K562 (cell line): ENCODE measurements around the gene C6orf62. TPM values are rescaled to one million over a fixed set of nuclear protein-coding genes. Genes with fewer than 3 reads are reported as not detected.

Experiments used
- DDX20 ChIP-seq: fragments of 450-650 bp; IDR thresholded peaks from 2 replicates; pipeline ENCODE4 v1.6.1; 2016; ENCODE audit warnings: missing genetic modification characterization, low read depth, mild to moderate bottlenecking, missing compliant biosample characterization, moderate library complexity
- DMBX1 ChIP-seq: fragments of 250-450 bp; sonication (Bioruptor Pico); IDR thresholded peaks from 2 replicates; pipeline ENCODE4 v1.8.0; 2022; ENCODE audit warnings: inconsistent platforms, mild to moderate bottlenecking, moderate library complexity, borderline replicate concordance
- ERF ChIP-seq: fragments of 450-650 bp; formaldehyde crosslinking; IDR thresholded peaks from 2 replicates; pipeline ENCODE4 v1.4.0; 2020; ENCODE audit warnings: mild to moderate bottlenecking, mixed read lengths
- ETS2 ChIP-seq: IDR thresholded peaks from 2 replicates; pipeline ENCODE4 v1.6.1; 2016; ENCODE audit warnings: borderline replicate concordance, missing genetic modification characterization, mild to moderate bottlenecking, moderate library complexity, missing compliant biosample characterization; ENCODE audit not compliant: poor library complexity, severe bottlenecking
- ETV1 ChIP-seq: fragments of 450-650 bp; conservative IDR thresholded peaks from 2 replicates; pipeline ENCODE4 v1.6.1; 2016; ENCODE audit warnings: missing genetic modification characterization, control low read depth, low read depth, missing compliant biosample characterization
- GATAD2A ChIP-seq: fragments of 450-650 bp; IDR thresholded peaks from 2 replicates; pipeline ENCODE4 v1.6.1; 2017
- GMEB1 ChIP-seq: fragments of 250-450 bp; sonication (Bioruptor Pico); IDR thresholded peaks from 2 replicates; pipeline ENCODE4 v1.4.0; 2020; ENCODE audit warnings: mild to moderate bottlenecking
- HMG20A ChIP-seq: fragments of 450-650 bp; formaldehyde crosslinking; conservative IDR thresholded peaks from 2 replicates; pipeline ENCODE4 v1.4.0; 2020; ENCODE audit warnings: mild to moderate bottlenecking, mixed read lengths
- LCOR ChIP-seq: sonication (generic); formaldehyde crosslinking; IDR thresholded peaks from 2 replicates; pipeline ENCODE4 v1.8.0; 2022; ENCODE audit warnings: mild to moderate bottlenecking, missing genetic modification reagents
- MEF2A ChIP-seq: IDR thresholded peaks from 2 replicates; pipeline ENCODE4 v1.6.1; 2011; ENCODE audit warnings: low read depth, mild to moderate bottlenecking, low read length, moderate library complexity; ENCODE audit not compliant: control insufficient read depth
- NFIX ChIP-seq: fragments of 250-450 bp; sonication (Bioruptor Pico); IDR thresholded peaks from 2 replicates; pipeline ENCODE4 v1.4.0; 2020; ENCODE audit warnings: low read depth, mild to moderate bottlenecking, moderate library complexity
- NFXL1 ChIP-seq: fragments of 450-650 bp; formaldehyde crosslinking; IDR thresholded peaks from 2 replicates; pipeline ENCODE4 v1.4.0; 2021; ENCODE audit warnings: mild to moderate bottlenecking
- RNF2 ChIP-seq: sonication (generic); IDR thresholded peaks from 2 replicates; pipeline ENCODE4 v1.6.1; 2016
- SUPT5H ChIP-seq: fragments of 450-650 bp; IDR thresholded peaks from 2 replicates; pipeline ENCODE4 v1.6.1; 2016
- TBL1XR1 ChIP-seq, 2 experiments: IDR thresholded peaks; 2 replicates each; pipeline ENCODE4 v1.6.1; 2012; ENCODE audit warnings: improper control_type of control experiment in 2 of 2, low read length in 2 of 2, mild to moderate bottlenecking in 1 of 2
- TEAD4 ChIP-seq, 2 experiments: sonication (generic) in 1 of 2; formaldehyde crosslinking in 1 of 2; IDR thresholded peaks; 2 replicates each; pipeline versions ENCODE4 v1.6.1 to v1.8.0; 2012 to 2022; ENCODE audit warnings: borderline replicate concordance in 1 of 2, inconsistent platforms in 1 of 2, low read length in 1 of 2, mild to moderate bottlenecking in 1 of 2, missing genetic modification reagents in 1 of 2
- VEZF1 ChIP-seq: fragments of 200-800 bp; sonication (Bioruptor generic); IDR thresholded peaks from 2 replicates; pipeline ENCODE4 v1.6.1; 2017; ENCODE audit warnings: missing genetic modification characterization, missing compliant biosample characterization
- XRCC4 ChIP-seq: IDR thresholded peaks from one replicate; pipeline ENCODE4 v1.6.1; 2011; ENCODE audit not compliant: insufficient read depth, insufficient read length; ENCODE audit errors: extremely low read depth
- ZBTB8A ChIP-seq: fragments of 450-650 bp; IDR thresholded peaks from 2 replicates; pipeline ENCODE4 v1.6.1; 2018; ENCODE audit warnings: mild to moderate bottlenecking, moderate library complexity; ENCODE audit not compliant: partially characterized antibody
- ZNF165 ChIP-seq: fragments of 250-450 bp; sonication (Bioruptor Pico); IDR thresholded peaks from 2 replicates; pipeline ENCODE4 v1.4.0; 2020; ENCODE audit warnings: borderline replicate concordance
- ZNF224 ChIP-seq: sonication (generic); formaldehyde crosslinking; IDR thresholded peaks from 2 replicates; pipeline ENCODE4 v1.8.0; 2022; ENCODE audit warnings: mild to moderate bottlenecking, missing genetic modification reagents
- ZNF280B ChIP-seq: fragments of 250-450 bp; sonication (Bioruptor Pico); IDR thresholded peaks from 2 replicates; pipeline ENCODE4 v1.5.1; 2021; ENCODE audit warnings: mild to moderate bottlenecking
- ZNF384 ChIP-seq: IDR thresholded peaks from 2 replicates; pipeline ENCODE4 v1.6.1; 2012; ENCODE audit warnings: low read depth, low read length, improper control_type of control experiment
- polyA plus RNA-seq, 8 experiments: library from polyadenylated mRNA; depleted of rRNA in 4 of 8; stranded (reverse) in 5 of 8; unstranded in 3 of 8; fragments of >200 nt; fragmentation: Nextera tagmentation in 2 of 8; fragmentation: Illumina TruSeq in 1 of 8; extraction: Ambion mirVana in 2 of 8; extraction: Trizol in 1 of 8; gene quantifications; 2 replicates each; pipeline versions ENCODE4 v1.2.1 to v1.2.3, GENCODE V29; 2011 to 2014; ENCODE audit warnings: inconsistent platforms in 1 of 8, missing spikeins in 1 of 8
- total RNA-seq, 7 experiments: library from RNA; depleted of rRNA in 6 of 7; stranded (reverse); fragments of >200 nt in 6 of 7; fragmentation: Illumina TruSeq in 2 of 7; extraction: Trizol in 2 of 7; gene quantifications; 2 replicates each; pipeline versions ENCODE4 v1.2.1 to v1.2.3, GENCODE V29; 2011 to 2021; ENCODE audit warnings: low replicate concordance in 1 of 7

Gene C6orf62
- total and polyA plus RNA-seq, 9 of the 15 experiments (the other 6 are each of a cell fraction or from before 2014, with no cell fraction given), result 48.5 to 579 (median 111) TPM

DNA sequence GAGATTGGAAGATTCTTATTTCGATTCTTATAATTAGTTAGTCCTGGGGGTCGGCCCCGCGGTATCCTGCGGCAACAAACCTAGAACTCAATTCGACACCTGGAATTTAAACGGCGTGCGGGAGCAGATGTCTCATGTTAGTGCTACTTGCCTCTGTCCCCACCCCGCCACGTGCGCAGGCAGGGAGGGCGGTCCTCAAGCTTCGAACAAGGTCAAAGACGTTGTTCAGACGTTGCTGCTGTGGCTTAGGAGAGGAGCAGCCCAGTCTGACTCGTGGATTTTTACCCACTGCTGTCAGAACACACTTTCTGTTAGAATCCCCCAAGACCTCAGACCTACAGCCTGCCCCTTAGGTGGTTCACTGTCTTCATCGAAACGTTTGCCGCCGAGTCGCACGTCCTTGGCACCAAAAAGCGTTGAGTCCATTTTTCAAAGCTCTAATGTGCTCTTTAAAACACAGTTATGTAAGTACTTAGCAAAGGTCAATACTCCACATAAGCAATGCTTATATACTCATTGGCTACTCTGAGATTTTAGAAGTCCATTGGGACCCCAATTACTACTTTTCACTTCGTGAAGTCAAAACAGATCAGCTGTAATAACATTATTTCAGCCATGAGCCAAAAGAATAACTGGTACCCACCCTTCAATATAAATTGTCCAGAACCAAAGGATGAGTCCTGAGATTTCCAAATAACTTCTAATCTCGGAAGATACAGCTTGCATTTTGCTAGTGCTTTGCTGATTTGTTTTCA is 2.7 kb upstream of the C6orf62 start (continued):
- TF ChIP-seq ZBTB8A (no peak), DMBX1 (CRISPR knock-in tag) (peak; percentile 94), ZNF165 (CRISPR knock-in tag) (peak; percentile 46; the same call in 1 of the 2 replicates), ZNF384 (no peak), TEAD4 (IDR thresholded peaks at IDR 0.05; ENCODE audit: low read length) (peak; percentile 48; the same call in 1 of the 2 replicates), TEAD4 (CRISPR knock-in tag; IDR thresholded peaks at IDR 0.05; ENCODE audit: borderline replicate concordance) (peak; percentile 99), NFIX (CRISPR knock-in tag) (no peak), XRCC4 (no peak), ERF (peak; percentile 93; the same call in 1 of the 2 replicates), LCOR (CRISPR knock-in tag) (peak; percentile 61; the same call in 1 of the 2 replicates), RNF2 (peak; percentile 96), SUPT5H (peak; percentile 90), ZNF224 (peak; percentile 97), NFXL1 (CRISPR knock-in tag) (no peak; the same call in 1 of the 2 replicates), ZNF280B (no peak), GMEB1 (CRISPR knock-in tag) (no peak), ETS2 (tag) (no peak), ETV1 (0 out of 2 replicates have a peak, but pooled peaks have one; percentile 22), DDX20 (peak; percentile 13; the same call in 1 of the 2 replicates), VEZF1 (no peak), MEF2A (no peak), TBL1XR1 (IDR thresholded peaks at IDR 0.05; ENCODE audit: low read length in 2 of 2) (peak in 1 of 2 experiments; percentile 4; a peak in 1 of 4 replicates), GATAD2A (no peak), HMG20A (CRISPR knock-in tag) (no peak)
